GM19452 (cell line): ENCODE results near the gene ELP5.

Experiments
- ATAC-seq: cut with Tn5 transposase; IDR thresholded peaks from one replicate; pipeline ENCODE4 v1.9.1; 2021; ENCODE audit not compliant: unreplicated experiment

Gene ELP5

DNA sequence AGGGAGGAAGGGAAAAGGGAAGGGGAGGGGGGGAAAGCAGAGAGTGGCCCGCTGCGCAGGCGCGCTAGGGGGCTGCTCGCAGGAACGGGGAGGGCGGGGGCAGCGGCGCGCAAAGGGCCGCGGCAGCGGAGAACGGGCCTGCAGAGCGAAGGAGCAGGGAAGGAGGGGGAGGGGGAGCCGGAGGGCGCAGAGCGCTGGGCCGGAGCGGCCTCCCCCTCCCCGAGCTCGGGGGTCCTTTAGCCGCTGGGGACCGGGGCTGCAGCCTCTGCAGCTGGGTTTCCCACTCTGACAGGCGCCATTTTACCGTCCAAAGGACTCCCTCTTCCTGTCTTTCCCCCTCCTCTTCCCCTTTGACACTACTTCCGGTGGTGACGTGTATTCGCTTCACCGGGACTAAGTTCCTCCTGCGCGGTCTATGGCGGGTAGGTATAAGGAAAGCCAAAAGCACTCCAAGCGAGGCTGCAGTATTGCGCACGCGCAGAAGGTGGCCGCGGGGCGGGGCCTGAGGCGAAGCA lies 297 bp upstream of the ELP5 start, which contains the start of gene CTDNEP1:
CTDNEP1 (minus strand) TSS at position 74 of the 515 bp plus-strand sequence. CDS start 438 bp downstream, outside the sequence.
- ATAC-seq: peak; percentile 80

DNA sequence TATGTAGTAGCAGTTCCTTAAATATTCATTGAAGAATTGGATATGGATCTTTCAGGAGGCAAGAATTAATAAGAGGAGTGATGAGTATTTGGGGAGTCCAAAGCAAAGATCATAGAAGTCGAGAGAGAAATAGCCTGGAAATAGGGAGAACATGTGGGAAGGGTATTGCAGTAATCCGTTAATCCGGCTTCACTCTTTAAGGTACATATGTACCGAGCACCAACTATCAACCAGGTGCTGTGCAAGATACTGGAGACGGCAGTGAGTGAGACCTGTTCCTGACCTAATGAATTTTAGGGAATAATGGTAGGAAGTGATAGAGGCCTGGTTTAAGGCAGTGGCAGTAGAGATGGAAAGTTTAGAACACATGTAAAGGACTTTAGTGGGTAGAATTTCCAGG lies 1.1 kb downstream of the ELP5 start:
- no peak for ATAC-seq

DNA sequence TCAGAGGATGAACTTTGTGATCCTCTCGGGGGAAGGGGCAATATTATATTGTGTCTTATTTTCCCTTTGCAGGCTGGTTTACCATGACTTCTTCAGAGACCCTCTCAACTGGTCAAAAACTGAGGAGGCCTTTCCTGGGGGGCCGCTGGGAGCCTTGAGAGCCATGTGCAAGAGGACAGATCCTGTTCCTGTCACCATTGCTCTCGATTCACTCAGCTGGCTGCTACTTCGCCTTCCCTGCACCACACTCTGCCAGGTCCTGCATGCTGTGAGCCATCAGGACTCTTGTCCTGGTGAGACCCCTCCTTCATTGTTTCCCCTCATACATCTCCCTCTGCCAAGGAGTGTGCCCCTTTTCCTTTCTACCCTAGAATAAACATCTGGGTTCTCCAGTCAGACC lies 2.5 kb downstream of the ELP5 start:
- ATAC-seq: no peak

DNA sequence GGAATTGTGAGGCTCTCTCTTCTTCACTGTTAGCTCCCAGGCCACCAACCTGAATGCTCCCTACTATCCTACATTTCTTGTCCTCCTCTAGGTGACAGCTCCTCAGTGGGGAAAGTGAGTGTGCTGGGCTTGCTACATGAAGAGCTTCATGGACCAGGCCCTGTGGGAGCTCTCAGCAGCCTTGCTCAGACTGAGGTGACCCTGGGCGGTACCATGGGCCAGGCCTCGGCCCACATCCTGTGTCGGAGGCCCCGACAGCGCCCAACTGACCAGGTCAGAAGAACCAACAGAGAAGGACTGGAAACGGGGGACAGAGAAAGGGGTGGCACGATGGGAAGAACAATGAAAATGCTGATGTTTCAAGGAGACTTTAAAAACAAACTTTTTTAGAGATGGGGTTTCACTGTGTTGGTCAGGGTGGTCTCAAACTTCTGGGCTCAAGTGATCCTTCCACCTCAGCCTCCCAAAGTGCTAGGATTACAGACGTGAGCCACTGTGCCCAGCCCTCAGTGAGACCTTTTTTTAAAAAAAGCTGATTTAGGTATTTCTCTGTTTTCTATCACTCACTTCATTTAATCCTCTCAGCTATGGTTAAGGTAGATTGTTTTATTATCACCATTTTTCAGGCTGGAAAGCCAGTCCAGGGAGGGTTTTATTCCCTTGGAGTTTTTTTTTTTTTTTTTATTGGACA lies 4.9 kb downstream of the ELP5 start:
- ATAC-seq: no peak

DNA sequence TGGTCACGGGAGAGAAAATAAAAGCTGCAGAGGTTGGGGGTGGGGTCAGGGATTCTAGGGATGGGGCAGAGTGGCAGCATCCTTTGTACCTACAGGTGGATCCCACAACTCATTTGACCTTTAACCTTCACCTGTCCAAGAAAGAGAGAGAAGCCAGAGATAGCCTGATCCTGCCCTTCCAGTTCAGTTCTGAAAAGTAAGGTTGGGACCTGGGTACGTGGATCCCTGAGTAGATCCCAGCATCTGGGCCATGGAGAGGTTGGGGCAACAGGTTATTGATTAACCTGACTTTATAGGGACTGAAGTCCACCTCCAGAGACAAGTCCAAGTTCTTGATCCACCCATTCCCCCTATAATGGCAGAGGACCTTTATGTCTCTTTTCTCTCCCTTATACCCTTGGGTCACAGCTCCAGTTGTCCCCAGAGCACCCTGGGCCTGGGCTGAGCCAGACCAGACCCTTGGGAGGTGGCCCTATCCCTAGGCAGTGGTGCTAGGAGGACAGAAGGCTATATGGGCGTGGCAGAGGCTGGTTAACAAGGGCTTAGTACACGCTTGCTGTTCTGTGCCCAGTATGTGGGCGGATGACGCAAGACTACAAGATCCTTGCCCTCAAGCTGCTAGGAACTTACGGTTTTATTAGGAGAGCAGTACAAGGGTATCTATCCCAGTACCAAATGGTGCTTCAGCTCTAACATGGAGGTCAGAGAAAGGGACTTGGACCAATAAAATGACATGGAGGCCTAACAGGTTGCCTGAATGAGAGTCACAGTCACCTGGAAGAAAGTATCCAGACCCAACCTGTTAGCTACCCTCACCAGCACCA lies 6.9 kb downstream of the ELP5 start:
- no peak for ATAC-seq

DNA sequence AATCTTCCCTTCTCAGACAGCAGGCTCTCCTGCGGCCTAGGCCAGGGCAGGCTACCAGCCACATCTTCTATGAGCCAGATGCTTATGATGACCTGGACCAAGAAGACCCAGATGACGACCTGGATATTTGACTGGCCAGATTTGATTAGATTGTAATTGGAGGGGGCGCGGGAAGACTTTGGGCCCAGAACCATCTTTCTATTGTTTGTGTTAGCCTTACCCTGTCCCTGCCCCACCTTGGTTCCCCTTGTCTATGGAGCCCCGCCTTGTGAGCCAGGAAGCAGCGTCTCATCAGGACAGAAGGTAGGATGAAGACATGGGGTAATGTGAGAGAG lies 7.5 kb downstream of the ELP5 start:
- ATAC-seq: no peak

DNA sequence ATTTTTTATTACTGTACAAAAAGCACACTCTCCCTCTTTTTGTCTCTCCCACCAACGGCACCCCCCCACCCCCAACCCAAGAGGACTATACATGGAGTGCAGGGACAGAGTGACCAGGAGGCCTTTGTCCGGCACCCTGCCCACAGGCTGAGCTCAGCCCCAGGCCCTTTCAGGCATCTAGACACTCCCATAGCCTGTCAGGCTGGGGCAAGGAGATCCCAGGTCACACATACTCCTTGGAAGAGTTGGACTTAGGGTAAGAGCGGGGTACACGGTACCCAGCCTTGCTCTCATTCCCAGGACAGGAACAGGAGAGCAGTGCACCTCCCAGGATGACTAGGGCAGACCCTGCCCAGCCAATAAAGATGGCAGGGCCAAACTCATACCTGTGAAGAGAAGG lies 8.1 kb downstream of the ELP5 start:
- no peak for ATAC-seq

DNA sequence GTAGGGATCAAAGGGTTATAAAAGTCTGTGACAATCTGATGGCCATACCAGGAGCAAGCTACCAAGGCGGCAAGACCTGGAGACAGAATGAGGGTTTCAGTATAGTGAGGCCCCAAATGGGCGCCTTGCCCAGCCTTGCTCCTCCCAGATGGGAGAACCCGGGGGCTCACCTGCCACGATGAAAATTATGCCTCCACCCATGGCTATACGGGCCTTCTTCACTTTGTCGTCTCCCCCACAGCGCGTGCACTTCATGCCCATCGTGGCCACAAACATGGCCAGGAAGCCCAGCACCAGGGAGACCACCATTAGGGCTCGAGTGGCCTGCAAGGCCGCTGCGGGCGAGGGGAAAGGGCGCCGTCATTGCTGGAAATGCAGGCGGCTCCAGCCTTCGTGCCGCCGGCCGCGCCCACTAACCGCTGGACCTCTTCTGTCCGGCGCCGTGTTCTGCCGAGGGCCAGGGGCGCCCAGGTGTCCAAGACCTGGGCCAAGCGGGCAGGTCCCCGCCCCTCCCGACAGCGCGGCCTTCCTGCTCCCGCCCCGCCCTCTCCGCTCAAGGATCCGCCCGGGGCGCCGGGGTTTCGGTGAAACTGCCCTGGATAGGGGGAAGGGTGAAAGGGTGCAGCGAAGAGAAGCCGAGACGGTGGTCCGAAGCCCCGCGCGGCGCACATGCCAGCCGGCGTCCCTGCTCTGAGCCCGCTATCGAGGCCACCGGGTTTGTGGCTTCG lies 8.8 kb downstream of the ELP5 start:
- no peak for ATAC-seq

DNA sequence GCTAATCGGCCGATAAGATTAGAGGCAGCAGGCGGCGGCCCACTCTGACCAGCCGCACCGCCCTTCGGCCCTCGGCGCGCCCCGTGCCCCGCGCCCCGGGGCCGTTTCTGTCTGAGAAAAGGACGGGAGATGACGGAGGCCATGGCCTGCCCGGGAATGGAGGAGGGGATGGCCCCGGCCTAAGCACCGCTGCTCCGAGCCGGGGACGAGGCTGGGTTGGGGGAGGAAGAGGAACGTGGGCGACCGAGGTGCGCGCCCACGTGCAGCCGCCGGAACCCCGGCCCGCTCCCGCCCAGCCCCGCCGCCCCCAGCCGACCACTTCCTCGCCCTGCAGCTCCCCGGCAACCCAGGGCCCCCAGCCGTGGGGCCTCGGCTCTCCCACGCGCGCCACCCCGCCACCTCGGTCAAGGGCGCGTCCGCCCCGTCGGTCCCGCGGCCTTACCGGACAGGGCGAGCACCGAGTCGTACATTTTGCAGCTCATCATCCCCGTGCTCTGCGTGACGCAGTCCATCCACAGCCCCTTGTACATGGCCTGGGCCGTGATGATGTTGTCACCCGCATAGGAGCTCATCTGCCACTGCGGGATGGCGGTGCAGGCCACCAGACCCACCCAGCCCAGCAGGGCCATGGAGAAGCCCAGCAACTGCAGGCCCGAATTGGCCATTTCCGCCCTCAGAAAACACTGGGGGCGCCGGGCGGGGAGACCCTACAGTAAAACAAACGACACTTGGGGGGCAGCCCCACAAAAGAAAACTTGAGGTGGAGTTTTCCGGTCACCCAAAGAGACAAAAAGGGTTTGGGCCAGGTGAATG lies 9.6 kb downstream of the ELP5 start:
- no peak for ATAC-seq

DNA sequence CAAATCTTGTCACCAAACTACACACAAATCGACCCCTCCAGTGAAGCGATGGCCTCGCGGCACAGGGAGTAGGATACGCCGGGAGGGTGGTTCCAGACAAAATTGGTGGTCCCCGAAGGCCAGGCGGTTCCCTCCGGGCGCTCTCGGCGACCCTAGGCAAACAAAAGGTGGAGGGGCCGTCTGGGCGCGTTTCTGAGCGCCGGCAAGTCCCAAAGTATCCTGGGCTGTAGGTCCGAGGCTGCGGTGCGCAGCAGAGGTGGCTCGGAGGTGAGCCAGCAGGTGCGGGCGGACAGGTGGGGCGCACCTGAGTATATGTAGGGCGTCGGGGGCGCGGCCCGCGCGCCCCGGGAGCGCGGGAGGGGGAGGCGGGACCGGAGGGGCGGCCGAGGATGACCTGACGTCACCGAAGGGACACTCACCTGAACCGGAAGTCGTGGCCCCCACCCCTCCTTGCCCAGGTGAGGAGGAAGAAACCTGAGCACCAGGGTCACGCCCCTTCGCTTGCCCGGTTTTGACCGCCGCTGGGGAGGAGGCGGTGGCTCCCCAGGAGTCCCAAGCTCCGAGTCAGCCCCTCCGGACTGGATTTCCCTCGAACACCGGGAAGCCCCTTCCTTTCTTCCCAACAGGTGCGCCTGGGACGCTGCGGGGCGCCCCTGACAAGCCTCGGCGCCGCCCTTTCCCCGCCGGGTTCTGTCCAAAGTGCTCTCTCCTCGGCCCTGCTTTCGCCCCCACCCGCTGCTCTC lies 10.3 kb downstream of the ELP5 start, which contains the start of gene CLDN7:
CLDN7 (minus strand) TSS at position 287 of the 743 bp plus-strand sequence. CDS start 435 bp downstream, outside the sequence.
- ATAC-seq: no peak

DNA sequence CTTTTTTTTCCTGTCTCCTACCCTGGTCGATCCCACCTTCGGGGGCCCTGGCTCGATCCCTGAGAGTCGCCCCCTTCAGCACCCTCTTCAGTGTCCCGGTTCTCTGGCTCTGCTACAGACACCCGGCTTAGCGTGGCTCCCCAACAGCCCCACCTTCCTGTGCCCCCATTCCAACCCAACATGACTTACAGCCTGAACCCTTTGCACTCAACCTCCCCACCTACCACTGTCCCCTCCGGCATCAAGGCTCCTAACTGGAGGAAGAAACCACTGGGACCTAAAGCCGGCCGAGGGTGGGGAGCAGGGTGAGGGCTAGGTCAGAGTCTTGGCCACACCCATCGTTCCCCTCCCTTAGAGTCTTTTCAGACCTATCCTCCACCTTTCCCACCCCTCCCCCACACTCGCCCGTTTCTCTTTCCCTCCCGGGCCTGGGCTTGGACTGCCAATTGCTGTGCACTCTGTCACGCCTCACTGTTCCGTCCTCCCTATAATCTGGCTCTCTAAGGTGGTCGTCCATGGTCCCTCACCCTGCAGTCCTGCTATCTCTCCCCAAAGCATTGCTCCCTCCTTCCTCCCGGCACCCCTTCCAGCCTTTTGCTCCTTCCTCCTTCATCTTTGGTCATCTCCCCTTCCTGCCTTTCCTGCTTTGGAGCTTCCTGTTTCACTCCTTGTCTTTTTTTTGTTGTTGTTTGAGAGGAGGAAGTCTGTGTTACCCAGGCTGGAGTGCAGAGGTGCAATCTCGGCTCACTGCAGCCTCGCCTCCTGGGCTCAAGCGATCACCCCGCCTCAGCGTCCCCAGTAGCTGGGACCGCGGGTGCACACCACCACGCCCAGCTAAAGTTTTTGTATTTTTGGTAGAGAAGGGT lies 11.2 kb downstream of the ELP5 start:
- no peak for ATAC-seq

DNA sequence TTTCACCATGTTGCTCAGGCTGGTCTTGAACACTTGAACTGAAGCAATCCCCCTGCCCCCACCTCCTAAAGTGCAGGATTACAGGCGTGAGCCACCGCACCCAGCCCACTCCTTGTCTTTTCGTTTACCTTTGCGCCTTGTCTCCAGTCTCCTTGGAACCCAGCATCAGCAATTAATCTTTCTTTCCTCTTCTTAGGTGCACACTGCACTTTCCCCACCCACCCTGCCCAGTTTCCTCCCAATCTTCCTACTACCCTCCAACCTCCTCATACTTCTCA lies 11.7 kb downstream of the ELP5 start:
- no peak for ATAC-seq

DNA sequence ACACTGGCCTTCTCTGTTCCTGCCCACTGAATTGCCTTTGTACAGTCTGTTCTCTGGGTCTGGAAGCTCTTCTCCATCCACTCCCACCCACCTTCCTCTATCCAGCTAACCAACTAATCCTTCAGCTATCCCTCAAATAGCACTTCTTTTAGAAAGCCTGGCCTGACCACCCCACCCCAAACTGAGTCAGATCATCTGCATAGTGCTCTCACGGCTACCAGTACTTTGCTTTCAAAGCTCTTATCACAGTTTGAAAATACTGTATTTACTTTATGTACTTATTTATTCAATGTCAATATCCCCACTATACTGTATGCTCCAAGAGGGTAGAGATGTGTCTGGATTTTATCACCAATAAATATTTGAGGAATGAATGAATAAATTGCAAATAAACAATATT lies 14.8 kb downstream of the ELP5 start:
- no peak for ATAC-seq

DNA sequence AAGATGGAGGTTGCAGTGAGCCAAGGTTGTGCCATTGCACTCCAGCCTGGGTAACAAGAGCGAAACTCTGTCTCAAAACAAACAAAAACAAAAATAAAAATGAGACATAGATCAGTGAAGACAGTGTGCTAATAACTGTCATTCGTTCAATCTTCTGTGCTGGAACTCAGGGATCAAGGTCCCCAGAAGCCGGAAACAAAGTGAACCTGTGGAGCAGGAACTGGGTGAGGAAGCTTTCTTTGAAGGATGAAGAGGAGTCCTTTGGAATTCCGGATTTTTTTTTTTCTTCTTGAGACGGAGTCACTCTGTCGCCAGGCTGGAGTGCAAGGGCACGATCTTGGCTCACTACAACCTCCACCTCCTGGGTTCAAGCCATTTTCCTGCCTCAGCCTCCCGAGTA lies 27.4 kb downstream of the ELP5 start:
- no peak for ATAC-seq

DNA sequence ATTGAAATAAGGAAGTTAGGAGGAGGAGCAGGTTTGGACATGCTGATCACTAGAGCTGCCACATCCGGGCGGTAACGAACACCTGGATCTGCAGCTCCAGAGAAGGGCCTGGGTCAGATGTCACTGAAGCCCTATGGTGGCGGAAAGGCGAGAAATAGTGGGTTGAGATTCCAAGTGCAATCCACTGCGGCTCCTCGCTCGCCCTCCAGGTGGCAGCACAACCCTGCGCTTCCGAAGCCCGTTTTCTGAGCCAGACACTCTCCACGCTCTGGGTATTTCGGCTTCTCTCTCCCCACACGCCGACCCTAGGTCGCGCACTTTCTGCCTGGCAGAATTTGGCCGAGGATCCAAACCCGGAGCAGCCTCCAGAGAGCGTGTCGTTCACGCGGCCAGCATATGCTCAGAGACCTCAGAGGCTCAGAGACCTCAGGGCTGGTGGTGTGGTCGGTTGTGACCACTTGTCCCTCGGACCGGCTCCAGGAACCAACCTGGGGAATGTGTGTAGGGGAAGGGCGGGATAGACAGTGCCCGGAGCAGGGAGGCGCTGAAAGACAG lies 28.6 kb downstream of the ELP5 start:
- peak; percentile 62 for ATAC-seq

DNA sequence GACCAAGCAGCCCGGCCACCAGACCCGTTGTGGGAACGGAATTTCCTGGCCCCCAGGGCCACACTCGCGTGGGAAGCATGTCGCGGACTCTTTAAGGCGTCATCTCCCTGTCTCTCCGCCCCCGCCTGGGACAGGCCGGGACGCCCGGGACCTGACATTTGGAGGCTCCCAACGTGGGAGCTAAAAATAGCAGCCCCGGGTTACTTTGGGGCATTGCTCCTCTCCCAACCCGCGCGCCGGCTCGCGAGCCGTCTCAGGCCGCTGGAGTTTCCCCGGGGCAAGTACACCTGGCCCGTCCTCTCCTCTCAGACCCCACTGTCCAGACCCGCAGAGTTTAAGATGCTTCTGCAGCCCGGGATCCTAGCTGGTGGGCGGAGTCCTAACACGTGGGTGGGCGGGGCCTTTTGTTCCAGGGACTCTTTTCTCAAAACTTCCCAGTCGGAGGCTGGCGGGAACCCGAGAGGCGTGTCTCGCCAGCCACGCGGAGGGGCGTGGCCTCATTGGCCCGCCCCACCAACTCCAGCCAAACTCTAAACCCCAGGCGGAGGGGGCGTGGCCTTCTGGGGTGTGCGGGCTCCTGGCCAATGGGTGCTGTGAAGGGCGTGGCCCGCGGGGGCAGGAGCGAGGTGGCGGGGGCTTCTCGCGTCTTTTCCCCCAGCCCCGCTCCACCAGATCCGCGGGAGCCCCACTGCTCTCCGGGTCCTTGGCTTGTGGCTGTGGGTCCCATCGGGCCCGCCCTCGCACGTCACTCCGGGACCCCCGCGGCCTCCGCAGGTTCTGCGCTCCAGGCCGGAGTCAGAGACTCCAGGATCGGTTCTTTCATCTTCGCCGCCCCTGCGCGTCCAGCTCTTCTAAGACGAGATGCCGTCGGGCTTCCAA lies 29.3 kb downstream of the ELP5 start, which contains the start of gene SLC2A4:
SLC2A4 (plus strand) TSS at position 645 of the 879 bp plus-strand sequence; CDS start at position 862, 217 bp downstream.
- ATAC-seq: peak; percentile 49

DNA sequence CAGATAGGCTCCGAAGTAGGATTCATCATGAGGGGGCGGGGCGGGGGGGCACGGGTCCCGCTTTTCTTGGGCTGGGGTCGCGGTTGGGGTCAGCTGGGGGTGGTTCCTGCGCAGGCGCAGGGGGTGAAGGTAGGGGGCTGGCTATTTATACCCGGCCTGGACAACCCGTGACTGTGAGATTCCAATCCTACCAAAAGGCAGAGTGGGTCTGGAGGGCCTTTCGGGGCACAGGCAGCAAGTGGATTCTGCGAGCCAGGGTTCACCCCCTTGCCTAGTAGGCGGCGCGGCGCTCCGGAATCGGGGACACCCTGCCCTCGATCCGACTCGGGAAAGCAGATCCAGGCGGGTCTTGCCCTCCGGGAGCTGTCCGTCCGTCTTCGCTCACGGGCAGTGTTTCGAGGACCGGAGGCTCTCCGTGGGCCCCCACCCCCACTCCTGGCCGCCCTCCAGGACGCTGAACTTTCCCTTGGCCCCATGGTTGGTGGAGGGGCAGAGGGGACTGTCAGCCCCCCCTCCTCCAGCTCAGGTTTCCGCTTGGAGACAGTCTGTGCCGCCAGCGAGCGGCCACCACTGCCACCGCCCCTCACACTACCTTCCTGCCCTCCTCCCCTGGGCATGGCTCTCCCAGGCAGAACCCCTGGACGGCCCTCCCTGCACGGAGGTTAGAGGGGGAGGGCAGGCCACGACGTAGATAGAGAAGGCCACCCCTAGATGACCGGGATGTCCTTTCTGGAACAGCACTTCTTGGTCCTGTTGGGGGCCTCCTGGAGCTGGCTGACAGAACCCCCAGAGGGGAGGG lies 30.1 kb downstream of the ELP5 start:
- no peak for ATAC-seq
